ENCODE data around the gene MMUT. TPM values are rescaled to one million over a fixed set of nuclear protein-coding genes. Genes with fewer than 3 reads are reported as not detected.

Gene MMUT
- total RNA-seq, 2 donors from 2014 or later: 15.3 to 16.2 TPM

GRCh38 chr6:49430866-49431265, 32.2 kb downstream of the MMUT start:
- Histone ChIP-seq H3K27me3 (ENCODE audit: control insufficient read depth, insufficient read depth, low read length, poor library complexity, severe bottlenecking) (no peaks in the 10 kb centered on the region), H3K4me3 (ENCODE audit: low read length) (no peak overlapping the region), H3K36me3 (ENCODE audit: control insufficient read depth, insufficient read depth, low read length) (peaks cover 28% of the 10 kb centered on the region), H3K27ac (ENCODE audit: low read depth, low read length) (no peak overlapping the region), H3K9me3 (ENCODE audit: control insufficient read depth, low read length) (peaks cover 9% of the 10 kb centered on the region), H3K9ac (ENCODE audit: extremely low read depth, low read length, poor library complexity, severe bottlenecking) (no peak overlapping the region), H3K4me1 (ENCODE audit: control insufficient read depth, insufficient read depth, low read length) (no peaks in the 10 kb centered on the region)
- no CpG with 5 or more reads among the region's 1 CpG for WGBS, 2 experiments (ENCODE audit: insufficient coverage in 1 of 2, insufficient read length in 1 of 2)
- Mint-ChIP-seq H3K9me3 (no peaks in the 10 kb centered on the region), H3K27me3 (ENCODE audit: insufficient read depth) (no peaks in the 10 kb centered on the region), H3K4me1 (no peaks in the 10 kb centered on the region), H3K27ac (no peak overlapping the region), H3K36me3 (ENCODE audit: low read depth) (peaks cover 28% of the 10 kb centered on the region), H3K4me3 (no peak overlapping the region)
- TF ChIP-seq, protein P1, sequence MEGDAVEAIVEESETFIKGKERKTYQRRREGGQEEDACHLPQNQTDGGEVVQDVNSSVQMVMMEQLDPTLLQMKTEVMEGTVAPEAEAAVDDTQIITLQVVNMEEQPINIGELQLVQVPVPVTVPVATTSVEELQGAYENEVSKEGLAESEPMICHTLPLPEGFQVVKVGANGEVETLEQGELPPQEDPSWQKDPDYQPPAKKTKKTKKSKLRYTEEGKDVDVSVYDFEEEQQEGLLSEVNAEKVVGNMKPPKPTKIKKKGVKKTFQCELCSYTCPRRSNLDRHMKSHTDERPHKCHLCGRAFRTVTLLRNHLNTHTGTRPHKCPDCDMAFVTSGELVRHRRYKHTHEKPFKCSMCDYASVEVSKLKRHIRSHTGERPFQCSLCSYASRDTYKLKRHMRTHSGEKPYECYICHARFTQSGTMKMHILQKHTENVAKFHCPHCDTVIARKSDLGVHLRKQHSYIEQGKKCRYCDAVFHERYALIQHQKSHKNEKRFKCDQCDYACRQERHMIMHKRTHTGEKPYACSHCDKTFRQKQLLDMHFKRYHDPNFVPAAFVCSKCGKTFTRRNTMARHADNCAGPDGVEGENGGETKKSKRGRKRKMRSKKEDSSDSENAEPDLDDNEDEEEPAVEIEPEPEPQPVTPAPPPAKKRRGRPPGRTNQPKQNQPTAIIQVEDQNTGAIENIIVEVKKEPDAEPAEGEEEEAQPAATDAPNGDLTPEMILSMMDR (conservative IDR thresholded peaks at IDR 0.05): no peak
- no peak for DNase-seq

DNA sequence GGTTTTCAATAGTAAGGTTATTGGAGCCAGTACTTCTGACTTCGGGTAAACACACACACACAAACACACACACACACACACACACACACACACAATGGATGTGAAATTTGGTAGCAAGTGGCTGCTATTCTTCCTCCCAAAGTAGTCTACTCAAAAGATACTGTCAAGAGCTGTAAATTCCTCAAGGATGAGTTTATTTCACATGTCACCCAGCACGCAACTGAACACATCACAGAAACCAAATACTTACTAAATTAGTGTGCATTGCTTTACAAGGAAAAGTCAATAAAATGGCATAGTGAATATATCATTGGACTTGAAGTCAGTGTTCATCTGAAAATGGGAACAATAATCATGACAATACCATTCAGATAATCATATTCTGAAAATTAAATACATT, 32.9 kb downstream of the MMUT start:
- Histone ChIP-seq H3K27me3 (ENCODE audit: control insufficient read depth, insufficient read depth, low read length, poor library complexity, severe bottlenecking) (no peaks in the 10 kb centered on the region), H3K9me3 (ENCODE audit: control insufficient read depth, low read length) (peaks cover 9% of the 10 kb centered on the region), H3K27ac (ENCODE audit: low read depth, low read length) (no peak overlapping the region), H3K9ac (ENCODE audit: extremely low read depth, low read length, poor library complexity, severe bottlenecking) (no peak overlapping the region), H3K4me1 (ENCODE audit: control insufficient read depth, insufficient read depth, low read length) (no peaks in the 10 kb centered on the region), H3K36me3 (ENCODE audit: control insufficient read depth, insufficient read depth, low read length) (peaks cover 21% of the 10 kb centered on the region), H3K4me3 (ENCODE audit: low read length) (no peak overlapping the region)
- 85% methylated on average over 2 of the region's 2 CpGs; no CpG with 5 or more reads in 1 of the 2 experiments for WGBS, 2 experiments (ENCODE audit: insufficient coverage in 1 of 2, insufficient read length in 1 of 2)
- Mint-ChIP-seq H3K36me3 (ENCODE audit: low read depth) (peaks cover 21% of the 10 kb centered on the region), H3K9me3 (no peaks in the 10 kb centered on the region), H3K4me3 (no peak overlapping the region), H3K27ac (no peak overlapping the region), H3K27me3 (ENCODE audit: insufficient read depth) (no peaks in the 10 kb centered on the region), H3K4me1 (no peaks in the 10 kb centered on the region)
- TF ChIP-seq, protein P1 (conservative IDR thresholded peaks at IDR 0.05): no peak
- no peak for DNase-seq

- H3K27ac ChIP-seq (ENCODE audit: low read depth, low read length): no peak overlapping the region
- H3K4me1 ChIP-seq (ENCODE audit: control insufficient read depth, insufficient read depth, low read length): no peaks in the 10 kb centered on the region
- 67% methylated on average over 1 of the region's 1 CpG; no CpG with 5 or more reads in 1 of the 2 experiments for WGBS, 2 experiments (ENCODE audit: insufficient coverage in 1 of 2, insufficient read length in 1 of 2)
- no peaks in the 10 kb centered on the region for H3K4me1 Mint-ChIP-seq
- no peaks in the 10 kb centered on the region for H3K9me3 Mint-ChIP-seq
- H3K27me3 Mint-ChIP-seq (ENCODE audit: insufficient read depth): no peaks in the 10 kb centered on the region
- peaks cover 8% of the 10 kb centered on the region for H3K9me3 ChIP-seq (ENCODE audit: control insufficient read depth, low read length)
- H3K27ac Mint-ChIP-seq: no peak overlapping the region
- H3K9ac ChIP-seq (ENCODE audit: extremely low read depth, low read length, poor library complexity, severe bottlenecking): no peak overlapping the region
- H3K27me3 ChIP-seq (ENCODE audit: control insufficient read depth, insufficient read depth, low read length, poor library complexity, severe bottlenecking): no peaks in the 10 kb centered on the region
- H3K4me3 ChIP-seq (ENCODE audit: low read length): no peak overlapping the region
- DNase-seq: no peak
- peaks cover 1% of the 10 kb centered on the region for H3K36me3 Mint-ChIP-seq (ENCODE audit: low read depth)
- TF ChIP-seq, protein P1 (conservative IDR thresholded peaks at IDR 0.05): peak; percentile 43
- H3K36me3 ChIP-seq (ENCODE audit: control insufficient read depth, insufficient read depth, low read length): no peaks in the 10 kb centered on the region
- H3K4me3 Mint-ChIP-seq: no peak overlapping the region
Measured at GRCh38 chr6:49423817-49424216, 39.2 kb downstream of the MMUT start.

All from endodermal cell (in vitro differentiated cells).